Fibroblast of lung (primary cell): ENCODE measurements around the gene MAPK1IP1L.

Experiments
- CTCF ChIP-seq, 2 donors: IDR thresholded peaks in 1 of 2; conservative IDR thresholded peaks in 1 of 2; 1 replicate in 1 of 2; 2 replicates in 1 of 2; pipeline ENCODE4 v1.5.1; 2011 to 2012; ENCODE audit warnings: low read length in 2 of 2, control low read depth in 1 of 2, inconsistent platforms in 1 of 2, low read depth in 1 of 2, mild to moderate bottlenecking in 1 of 2
- EZH2 ChIP-seq: IDR thresholded peaks from 2 replicates; pipeline ENCODE4 v1.5.1; 2012; ENCODE audit warnings: low read length, control low read depth, mild to moderate bottlenecking; ENCODE audit errors: missing control alignments

GRCh38 chr14:55048900-55049436 is 2.5 kb upstream of the MAPK1IP1L start:
- no peak for TF ChIP-seq CTCF (conservative IDR thresholded peaks at IDR 0.05 in 1 of 2, IDR thresholded peaks at IDR 0.05 in 1 of 2; ENCODE audit: low read depth in 1 of 2, low read length in 2 of 2)
- no peak for TF ChIP-seq EZH2
